ENCODE results near the gene RPS6KC1. TPM values are rescaled to one million over a fixed set of nuclear protein-coding genes. Genes with fewer than 3 reads are reported as not detected.

RPS6KC1 gene
- total RNA-seq, 1 donor from 2014 or later: 32.6 TPM

DNA sequence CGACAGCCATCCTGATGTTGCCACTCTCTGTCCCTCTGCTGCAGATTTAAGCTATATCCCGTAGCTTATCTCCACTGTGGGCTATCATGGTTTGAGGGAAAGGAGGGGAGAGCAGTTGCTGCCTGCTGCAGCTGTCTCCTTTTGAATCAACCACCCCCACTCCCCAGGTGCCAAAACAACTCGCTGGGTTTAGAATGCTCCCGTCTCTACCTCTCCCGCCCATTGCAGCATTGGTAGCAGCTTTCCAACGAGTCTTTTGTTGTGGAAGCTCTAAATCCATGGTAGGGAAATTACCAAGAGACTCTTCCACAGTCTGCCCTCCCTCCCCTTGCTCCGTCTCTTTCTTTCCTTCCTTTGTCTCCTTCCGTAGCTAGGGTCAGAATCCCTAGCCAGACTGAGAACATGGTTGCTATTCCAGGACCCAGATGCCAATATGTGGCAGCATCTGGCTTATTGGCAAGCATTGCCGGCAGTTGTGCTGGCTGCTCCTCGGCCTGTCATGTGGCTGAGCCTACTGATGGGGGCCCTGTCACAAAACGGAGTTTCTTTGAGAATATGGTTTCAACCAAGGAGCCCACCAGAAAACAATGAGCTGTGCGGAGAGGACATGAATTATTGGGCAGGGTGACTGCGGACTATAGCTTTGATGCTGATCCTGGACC, 230.7 kb downstream of the RPS6KC1 start:
- Histone ChIP-seq H3K9me3 (ENCODE audit: low read depth) (no peaks in the 10 kb centered on the region), H3K36me3 (no peaks in the 10 kb centered on the region), H3F3A (ENCODE audit: low read depth) (peaks cover 15% of the 10 kb centered on the region), H2AFZ (replicated peaks) (peak overlapping the region; percentile 81), H3K4me1 (peaks cover 44% of the 10 kb centered on the region), H4K20me1 (ENCODE audit: low read depth) (no peaks in the 10 kb centered on the region), H3K27me3 (no peaks in the 10 kb centered on the region), H3K4me3 (peak overlapping the region; percentile 19), H3K27ac (peak overlapping the region; percentile 42), H3K79me2 (ENCODE audit: low read depth) (no peaks in the 10 kb centered on the region), H3K4me2 (peak overlapping the region; percentile 71), H3K9ac (no peak overlapping the region)
- Mint-ChIP-seq H3K4me3 (no peak overlapping the region), H3K36me3 (no peaks in the 10 kb centered on the region), H3K27me3 (ENCODE audit: insufficient read depth, low read depth) (no peaks in the 10 kb centered on the region), H3K9me3 (no peaks in the 10 kb centered on the region), H3K4me1 (peaks cover 5% of the 10 kb centered on the region), H3K27ac (no peak overlapping the region)
- peak; percentile 71 for DNase-seq (ENCODE audit: low spot score)
- no peak for TF ChIP-seq CTCF (IDR thresholded peaks at IDR 0.05)
- no peak for TF ChIP-seq EZH2phosphoT487 (IDR thresholded peaks at IDR 0.05)
- no peak for TF ChIP-seq EZH2 (IDR thresholded peaks at IDR 0.05)

- DNase-seq (ENCODE audit: low spot score): no peak
- Mint-ChIP-seq H3K4me3 (no peak overlapping the region), H3K27me3 (ENCODE audit: insufficient read depth, low read depth) (no peaks in the 10 kb centered on the region), H3K36me3 (no peaks in the 10 kb centered on the region), H3K9me3 (no peaks in the 10 kb centered on the region), H3K27ac (no peak overlapping the region), H3K4me1 (peaks cover 5% of the 10 kb centered on the region)
- Histone ChIP-seq H3K27me3 (no peaks in the 10 kb centered on the region), H3K4me3 (no peak overlapping the region), H3K9ac (no peak overlapping the region), H3F3A (ENCODE audit: low read depth) (peaks cover 15% of the 10 kb centered on the region), H3K36me3 (no peaks in the 10 kb centered on the region), H2AFZ (replicated peaks) (no peak overlapping the region), H3K27ac (no peak overlapping the region), H3K9me3 (ENCODE audit: low read depth) (no peaks in the 10 kb centered on the region), H3K4me1 (peaks cover 33% of the 10 kb centered on the region), H3K4me2 (no peak overlapping the region), H4K20me1 (ENCODE audit: low read depth) (no peaks in the 10 kb centered on the region), H3K79me2 (ENCODE audit: low read depth) (no peaks in the 10 kb centered on the region)
- TF ChIP-seq EZH2phosphoT487 (IDR thresholded peaks at IDR 0.05) (no peak), CTCF (IDR thresholded peaks at IDR 0.05) (no peak), EZH2 (IDR thresholded peaks at IDR 0.05) (no peak)
Observed at GRCh38 chr1:213284626-213285025, 233.6 kb downstream of the RPS6KC1 start.

- Histone ChIP-seq H3K27ac (no peak overlapping the region), H3F3A (ENCODE audit: low read depth) (peaks cover 11% of the 10 kb centered on the region), H3K36me3 (no peaks in the 10 kb centered on the region), H3K9ac (no peak overlapping the region), H3K9me3 (ENCODE audit: low read depth) (no peaks in the 10 kb centered on the region), H3K4me2 (no peak overlapping the region), H3K27me3 (no peaks in the 10 kb centered on the region), H2AFZ (replicated peaks) (no peak overlapping the region), H3K79me2 (ENCODE audit: low read depth) (no peaks in the 10 kb centered on the region), H3K4me3 (no peak overlapping the region), H3K4me1 (peaks cover 17% of the 10 kb centered on the region), H4K20me1 (ENCODE audit: low read depth) (no peaks in the 10 kb centered on the region)
- Mint-ChIP-seq H3K4me1 (peaks cover 3% of the 10 kb centered on the region), H3K27ac (no peak overlapping the region), H3K4me3 (no peak overlapping the region), H3K36me3 (no peaks in the 10 kb centered on the region), H3K9me3 (no peaks in the 10 kb centered on the region), H3K27me3 (ENCODE audit: insufficient read depth, low read depth) (no peaks in the 10 kb centered on the region)
- DNase-seq (ENCODE audit: low spot score): no peak
- peak; percentile 36 for TF ChIP-seq CTCF (IDR thresholded peaks at IDR 0.05)
- TF ChIP-seq EZH2phosphoT487 (IDR thresholded peaks at IDR 0.05): no peak
Observed at GRCh38 chr1:213286235-213286634, 235.2 kb downstream of the RPS6KC1 start.
